Urinary bladder (tissue), 4 donors: ENCODE data around the gene TTLL11. TPM values are rescaled to one million over a fixed set of nuclear protein-coding genes. Genes with fewer than 3 reads are reported as not detected.

Experiments used
- DNase-seq: peaks from one replicate; pipeline ENCODE4 v3.0.0-alpha.2; 2015; ENCODE audit errors: extremely low spot score
- H3K27ac ChIP-seq: one replicate; pipeline ENCODE4 v1.5.1; 2013; ENCODE audit warnings: low read depth, mild to moderate bottlenecking, moderate library complexity
- H3K36me3 ChIP-seq: one replicate; pipeline ENCODE4 v1.6.1; 2013; ENCODE audit warnings: mild to moderate bottlenecking, moderate library complexity; ENCODE audit not compliant: insufficient read depth
- H3K4me1 ChIP-seq: one replicate; pipeline ENCODE4 v1.6.1; 2013; ENCODE audit warnings: mild to moderate bottlenecking, moderate library complexity; ENCODE audit not compliant: insufficient read depth
- H3K4me3 ChIP-seq: one replicate; pipeline ENCODE4 v1.5.1; 2013; ENCODE audit warnings: low read depth, low read length
- WGBS: extraction: QIAGEN DNeasy Blood & Tissue Kit; methylation state at CpG from one replicate; pipeline ENCODE4 v1.1.7; 2013; 5-methylcytosine and 5-hydroxymethylcytosine counted together
- polyA plus RNA-seq: library from polyadenylated mRNA; stranded (reverse); fragments of 200-250 nt; gene quantifications from one replicate; pipeline ENCODE4 v1.2.3, GENCODE V29; 2013
- total RNA-seq: library from RNA; depleted of rRNA; stranded (reverse); fragments of >200 nt; gene quantifications from one replicate; pipeline ENCODE4 v1.2.3, GENCODE V29; 2014
- donor health status: healthy with polysubstance abuse.
- donor health status: healthy.

Gene TTLL11, protein sequence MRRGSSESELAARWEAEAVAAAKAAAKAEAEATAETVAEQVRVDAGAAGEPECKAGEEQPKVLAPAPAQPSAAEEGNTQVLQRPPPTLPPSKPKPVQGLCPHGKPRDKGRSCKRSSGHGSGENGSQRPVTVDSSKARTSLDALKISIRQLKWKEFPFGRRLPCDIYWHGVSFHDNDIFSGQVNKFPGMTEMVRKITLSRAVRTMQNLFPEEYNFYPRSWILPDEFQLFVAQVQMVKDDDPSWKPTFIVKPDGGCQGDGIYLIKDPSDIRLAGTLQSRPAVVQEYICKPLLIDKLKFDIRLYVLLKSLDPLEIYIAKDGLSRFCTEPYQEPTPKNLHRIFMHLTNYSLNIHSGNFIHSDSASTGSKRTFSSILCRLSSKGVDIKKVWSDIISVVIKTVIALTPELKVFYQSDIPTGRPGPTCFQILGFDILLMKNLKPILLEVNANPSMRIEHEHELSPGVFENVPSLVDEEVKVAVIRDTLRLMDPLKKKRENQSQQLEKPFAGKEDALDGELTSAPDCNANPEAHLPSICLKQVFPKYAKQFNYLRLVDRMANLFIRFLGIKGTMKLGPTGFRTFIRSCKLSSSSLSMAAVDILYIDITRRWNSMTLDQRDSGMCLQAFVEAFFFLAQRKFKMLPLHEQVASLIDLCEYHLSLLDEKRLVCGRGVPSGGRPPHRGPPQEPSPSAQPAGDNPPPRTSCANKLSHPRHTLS
- 12.8 TPM for total RNA-seq
- 14.4 TPM for polyA plus RNA-seq

DNA sequence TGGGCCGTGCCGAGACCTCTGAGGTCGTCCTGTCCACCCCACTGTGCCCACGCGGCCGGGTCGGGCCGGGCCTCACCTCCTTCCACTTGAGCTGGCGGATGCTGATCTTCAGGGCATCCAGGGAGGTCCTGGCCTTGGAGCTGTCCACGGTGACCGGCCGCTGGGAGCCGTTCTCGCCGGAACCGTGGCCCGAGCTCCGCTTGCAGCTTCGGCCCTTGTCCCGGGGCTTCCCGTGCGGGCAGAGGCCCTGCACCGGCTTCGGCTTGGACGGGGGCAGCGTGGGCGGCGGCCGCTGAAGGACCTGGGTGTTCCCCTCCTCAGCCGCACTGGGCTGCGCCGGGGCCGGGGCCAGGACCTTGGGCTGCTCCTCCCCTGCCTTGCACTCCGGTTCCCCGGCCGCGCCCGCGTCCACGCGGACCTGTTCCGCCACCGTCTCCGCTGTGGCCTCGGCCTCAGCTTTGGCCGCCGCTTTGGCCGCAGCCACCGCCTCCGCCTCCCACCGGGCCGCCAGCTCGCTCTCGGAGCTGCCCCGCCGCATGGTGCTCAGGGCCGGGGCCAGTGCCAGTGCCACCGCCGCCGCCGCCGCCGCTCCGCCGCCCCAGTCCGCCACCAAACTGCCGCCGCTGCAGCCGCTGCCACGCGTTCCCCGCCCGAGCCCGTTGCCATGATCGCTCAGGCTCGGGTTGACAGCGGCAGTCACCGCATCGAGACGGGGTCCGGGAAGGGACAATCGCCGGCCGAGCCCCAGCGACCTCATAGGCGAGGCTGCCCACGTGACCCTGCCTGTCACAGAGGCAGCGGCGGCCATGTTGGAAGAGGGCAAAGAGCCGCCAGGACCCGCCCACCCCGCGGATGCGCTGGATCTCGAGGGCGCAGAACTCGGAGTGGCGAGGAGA lies at the start of gene TTLL11:
Gene TTLL11 (minus strand): TSS at position 698 of the 896 bp plus-strand sequence. CDS start 160 bp downstream, at position 538.
- peak; percentile 78 for DNase-seq
- Histone ChIP-seq H3K4me1 (no peaks in the 10 kb centered on the region), H3K27ac (peak within 1 kb of the TSS; percentile 53), H3K36me3 (no peaks in the 10 kb centered on the region), H3K4me3 (peak within 1 kb of the TSS; percentile 92)
- WGBS, result under 1% methylated on average over 98 of the region's 98 CpGs

DNA sequence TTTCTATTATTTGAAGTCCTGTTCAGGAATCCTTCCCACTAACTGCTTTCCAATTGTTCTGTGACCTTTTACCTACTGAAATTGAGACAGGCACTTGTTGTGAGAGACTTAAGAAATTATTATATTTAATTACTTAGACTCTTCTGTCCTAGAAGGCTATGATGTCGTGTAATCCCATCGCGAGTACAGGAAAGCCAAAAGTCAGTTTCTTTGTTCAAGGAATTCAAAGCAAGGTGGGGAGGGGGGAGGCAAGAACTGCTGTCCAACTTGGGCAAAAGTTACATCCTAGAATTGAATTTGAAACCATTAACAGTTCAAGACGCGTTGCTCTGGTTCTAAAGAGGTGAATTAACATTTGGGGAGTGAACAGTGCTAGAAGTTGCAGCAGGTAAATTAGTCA lies 48.6 kb upstream of the TTLL11 start:
- Histone ChIP-seq H3K27ac (no peak overlapping the region), H3K4me1 (no peaks in the 10 kb centered on the region), H3K4me3 (no peak overlapping the region), H3K36me3 (no peaks in the 10 kb centered on the region)
- WGBS, result 80% methylated on average over 5 of the region's 5 CpGs
- DNase-seq, result no peak

DNA sequence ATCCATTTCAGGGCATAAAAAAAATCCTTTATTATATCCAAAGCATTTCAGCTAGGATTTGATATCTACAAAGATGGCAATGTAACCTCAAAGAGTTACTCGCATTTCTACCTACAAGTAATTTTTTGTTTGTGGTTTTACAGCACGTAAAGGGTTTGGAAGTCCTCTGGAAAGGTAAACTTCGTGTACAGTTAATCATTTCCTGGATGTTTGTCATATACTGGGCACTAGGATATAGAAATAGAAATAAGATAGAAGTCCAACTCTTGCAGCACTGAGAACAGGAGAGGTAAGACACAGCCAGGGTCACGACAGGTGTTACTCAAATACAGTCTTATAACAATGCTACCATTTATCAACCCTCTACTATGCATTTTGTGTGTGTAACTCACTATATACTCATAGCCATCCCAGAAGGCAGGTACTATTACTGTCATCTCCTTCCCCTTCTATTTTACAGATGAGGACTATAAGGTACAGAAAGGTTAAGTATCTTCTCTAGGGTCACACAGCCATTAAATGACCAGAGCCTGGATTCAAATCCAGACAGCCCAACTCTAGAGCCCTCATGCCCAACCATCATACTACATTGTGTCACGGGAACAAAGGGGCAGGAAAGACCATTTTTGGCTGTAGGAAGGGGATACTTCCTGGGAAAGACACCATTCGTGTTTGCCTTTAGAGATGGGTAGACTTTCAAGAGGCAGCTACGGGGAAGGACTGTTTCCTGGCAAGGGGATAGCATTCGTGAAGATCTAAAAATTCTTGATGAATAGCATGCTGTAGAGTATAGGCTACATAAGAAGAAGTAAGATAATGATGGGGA lies 47.5 kb upstream of the TTLL11 start:
- Histone ChIP-seq H3K4me1 (no peaks in the 10 kb centered on the region), H3K27ac (no peak overlapping the region), H3K36me3 (no peaks in the 10 kb centered on the region), H3K4me3 (no peak overlapping the region)
- WGBS, result 76% methylated on average over 8 of the region's 8 CpGs
- no peak for DNase-seq

DNA sequence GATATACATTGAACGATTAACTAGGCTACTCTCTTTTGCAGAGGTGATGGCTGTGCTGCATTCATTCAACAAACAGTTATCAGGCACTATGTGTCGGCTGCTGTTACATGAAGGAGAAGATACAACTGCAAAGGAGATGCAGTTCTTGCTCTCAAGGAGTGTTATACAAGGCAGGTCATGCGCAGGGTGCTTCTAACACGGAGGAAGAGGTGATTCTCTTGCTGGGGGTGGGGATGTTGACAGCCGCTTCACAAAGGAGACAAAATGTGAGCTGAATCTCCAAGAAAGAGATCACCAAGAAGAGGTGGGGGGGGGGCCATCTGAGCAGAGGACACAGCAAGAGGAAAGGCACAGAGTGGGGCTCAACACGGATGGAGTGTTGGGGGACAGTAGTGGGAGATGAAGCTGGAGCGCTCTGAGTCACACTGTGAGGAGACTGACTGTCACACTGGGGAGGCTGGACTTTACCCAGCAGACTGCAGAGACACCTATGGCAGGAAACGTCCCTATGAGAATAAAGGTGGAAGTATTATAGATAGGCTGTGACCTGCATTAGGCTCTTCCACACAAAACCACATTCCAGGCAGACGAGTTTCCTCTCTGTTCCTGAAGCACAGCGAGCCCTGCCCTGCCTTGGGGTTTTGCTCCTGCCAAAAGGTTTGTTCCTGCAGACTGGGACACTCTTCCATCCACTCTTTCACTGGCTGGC lies 45.6 kb upstream of the TTLL11 start:
- H3K27ac ChIP-seq, result no peak overlapping the region
- no peak for DNase-seq
- WGBS, result 69% methylated on average over 10 of the region's 10 CpGs
- no peaks in the 10 kb centered on the region for H3K4me1 ChIP-seq
- H3K36me3 ChIP-seq, result no peaks in the 10 kb centered on the region
- no peak overlapping the region for H3K4me3 ChIP-seq

DNA sequence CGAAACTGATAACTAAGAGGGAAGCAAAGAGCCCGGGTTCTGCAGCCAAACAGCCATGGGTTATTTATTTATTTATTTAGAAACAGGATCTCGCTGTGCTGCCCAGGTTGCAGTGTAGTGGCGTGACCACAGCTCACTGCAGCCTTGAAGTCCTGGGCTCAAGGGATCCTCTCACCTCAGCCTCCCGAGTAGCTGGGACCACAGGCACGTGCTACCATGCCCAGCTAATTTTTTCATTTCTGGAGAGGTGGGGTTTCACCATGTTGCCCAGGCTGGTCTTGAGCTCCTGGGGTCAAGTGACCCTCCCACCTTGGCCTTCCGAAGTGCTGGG lies 42.4 kb upstream of the TTLL11 start:
- no peaks in the 10 kb centered on the region for H3K4me1 ChIP-seq
- DNase-seq, result no peak
- H3K4me3 ChIP-seq, result no peak overlapping the region
- no peaks in the 10 kb centered on the region for H3K36me3 ChIP-seq
- WGBS, result 93% methylated on average over 7 of the region's 7 CpGs
- H3K27ac ChIP-seq, result no peak overlapping the region

DNA sequence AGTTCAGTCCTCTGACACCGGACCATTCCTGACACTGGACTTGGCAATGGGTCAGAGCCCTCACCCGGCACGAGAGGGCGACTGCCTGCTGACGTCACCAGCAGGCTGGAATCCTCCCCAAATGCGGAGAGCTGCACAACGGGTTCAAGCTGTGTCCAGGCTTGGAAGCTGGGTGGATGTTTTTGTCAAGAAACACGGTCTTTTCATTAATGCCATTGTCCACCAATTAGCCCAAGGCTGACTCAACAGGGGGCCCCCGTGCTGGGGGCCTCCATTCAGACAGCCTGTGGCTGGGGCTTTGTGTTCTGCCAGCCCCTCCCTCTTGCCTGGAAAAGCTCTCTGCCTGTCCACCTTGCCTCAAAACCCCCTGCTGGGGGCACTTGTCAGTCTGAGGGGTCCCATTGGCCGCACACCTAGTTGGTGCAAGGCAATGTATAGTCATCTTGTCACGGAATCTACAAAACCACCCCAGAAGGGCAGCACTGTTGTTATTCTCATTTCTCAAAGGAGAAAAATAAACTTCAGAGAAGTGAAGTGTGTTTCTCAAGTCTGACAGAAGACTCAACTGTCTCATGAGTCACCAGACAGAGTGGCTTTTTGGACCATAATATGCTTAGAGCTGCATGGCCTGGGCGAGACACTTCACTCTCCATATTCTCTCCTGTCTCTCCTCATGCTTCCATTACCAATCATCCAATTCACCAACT lies 41.9 kb upstream of the TTLL11 start:
- no peaks in the 10 kb centered on the region for H3K4me1 ChIP-seq
- no peak for DNase-seq
- no peaks in the 10 kb centered on the region for H3K36me3 ChIP-seq
- no peak overlapping the region for H3K27ac ChIP-seq
- H3K4me3 ChIP-seq, result no peak overlapping the region
- WGBS, result 29% methylated on average over 12 of the region's 12 CpGs

DNA sequence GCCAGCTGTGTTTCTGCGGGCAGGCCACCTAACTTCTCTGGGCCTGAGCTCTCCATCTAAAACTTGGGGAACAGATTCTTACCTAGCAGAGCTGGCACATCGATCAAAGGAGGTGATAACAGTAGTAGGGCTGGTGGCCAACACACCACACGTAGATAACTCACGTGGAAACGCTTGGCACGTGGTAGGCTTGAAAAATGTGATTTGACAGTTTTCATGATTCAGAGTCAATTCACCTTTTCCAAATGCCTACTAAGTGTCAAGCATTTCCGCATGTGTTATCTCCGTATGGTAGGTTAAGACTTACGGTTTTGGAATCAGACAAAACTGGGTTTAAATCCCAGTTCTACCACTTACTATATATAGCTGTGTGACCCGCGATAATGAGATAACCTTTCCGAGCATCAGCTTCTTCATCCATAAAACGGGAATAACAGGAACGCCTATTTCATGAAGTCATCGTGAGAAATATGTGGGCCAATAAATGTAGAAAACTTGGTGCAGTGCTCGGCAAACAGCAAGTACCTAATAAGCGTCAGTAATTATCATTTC lies 41.0 kb upstream of the TTLL11 start:
- no peak overlapping the region for H3K4me3 ChIP-seq
- no peaks in the 10 kb centered on the region for H3K36me3 ChIP-seq
- DNase-seq, result no peak
- no peak overlapping the region for H3K27ac ChIP-seq
- 55% methylated on average over 17 of the region's 17 CpGs for WGBS
- H3K4me1 ChIP-seq, result no peaks in the 10 kb centered on the region

DNA sequence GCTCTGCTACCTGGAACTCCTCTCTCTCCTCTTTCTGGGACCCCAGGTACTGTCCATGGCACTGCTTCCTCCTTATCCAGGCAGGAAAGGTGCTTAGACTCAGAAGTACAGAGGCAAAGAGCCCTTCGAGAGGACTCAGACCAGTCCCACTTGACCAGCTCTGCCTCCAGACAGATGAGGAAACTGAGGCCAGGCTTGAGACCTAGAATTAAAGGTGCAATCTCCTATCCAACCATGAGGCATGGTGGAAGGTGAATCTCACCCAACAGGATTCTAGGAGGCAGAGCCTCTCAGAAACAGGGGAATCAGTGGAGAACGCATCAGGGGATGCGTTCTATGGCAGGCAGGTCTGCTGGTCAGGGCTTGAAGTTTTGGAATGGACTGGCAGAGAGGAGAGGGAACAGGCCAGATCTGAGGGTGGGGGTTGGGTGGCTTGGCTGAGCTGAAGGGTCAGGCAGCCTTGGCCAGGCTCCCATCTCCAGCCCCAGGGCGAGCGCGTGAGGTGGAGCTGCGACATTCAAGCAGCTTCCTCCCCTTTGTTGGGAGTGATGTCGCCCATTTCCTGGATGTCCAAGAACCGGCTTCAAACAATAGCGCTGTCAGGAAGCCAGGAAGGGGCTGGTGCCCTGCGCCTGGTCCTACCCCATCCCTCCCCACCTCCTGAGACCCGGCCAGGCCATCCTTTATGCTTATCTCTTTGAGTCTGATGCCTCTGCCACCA lies 40.3 kb upstream of the TTLL11 start:
- Histone ChIP-seq H3K36me3 (no peaks in the 10 kb centered on the region), H3K4me3 (no peak overlapping the region), H3K4me1 (no peaks in the 10 kb centered on the region), H3K27ac (no peak overlapping the region)
- DNase-seq, result no peak
- WGBS, result 68% methylated on average over 12 of the region's 12 CpGs

DNA sequence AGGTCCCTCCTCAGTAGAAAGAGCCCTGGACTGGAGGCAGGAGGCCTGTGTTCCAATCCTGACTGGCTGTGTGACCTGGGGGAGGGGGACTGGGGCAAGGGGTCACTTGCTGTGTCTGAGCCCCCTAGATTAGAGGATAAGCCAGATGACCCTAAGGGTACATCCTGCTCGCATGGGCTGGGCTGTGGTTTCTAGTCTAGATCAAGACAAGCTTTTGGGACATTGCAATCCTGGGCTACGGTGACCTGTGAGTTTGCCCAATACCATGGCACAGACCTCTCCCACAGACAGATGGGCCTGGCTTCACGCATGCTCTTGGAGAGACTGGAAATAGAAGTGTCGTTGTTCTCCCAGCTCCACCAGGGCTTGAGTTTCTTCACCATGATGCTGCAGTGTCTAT lies 39.4 kb upstream of the TTLL11 start:
- H3K4me3 ChIP-seq, result no peak overlapping the region
- H3K36me3 ChIP-seq, result no peaks in the 10 kb centered on the region
- WGBS, result 90% methylated on average over 4 of the region's 4 CpGs
- DNase-seq, result no peak
- H3K27ac ChIP-seq, result no peak overlapping the region
- no peaks in the 10 kb centered on the region for H3K4me1 ChIP-seq

DNA sequence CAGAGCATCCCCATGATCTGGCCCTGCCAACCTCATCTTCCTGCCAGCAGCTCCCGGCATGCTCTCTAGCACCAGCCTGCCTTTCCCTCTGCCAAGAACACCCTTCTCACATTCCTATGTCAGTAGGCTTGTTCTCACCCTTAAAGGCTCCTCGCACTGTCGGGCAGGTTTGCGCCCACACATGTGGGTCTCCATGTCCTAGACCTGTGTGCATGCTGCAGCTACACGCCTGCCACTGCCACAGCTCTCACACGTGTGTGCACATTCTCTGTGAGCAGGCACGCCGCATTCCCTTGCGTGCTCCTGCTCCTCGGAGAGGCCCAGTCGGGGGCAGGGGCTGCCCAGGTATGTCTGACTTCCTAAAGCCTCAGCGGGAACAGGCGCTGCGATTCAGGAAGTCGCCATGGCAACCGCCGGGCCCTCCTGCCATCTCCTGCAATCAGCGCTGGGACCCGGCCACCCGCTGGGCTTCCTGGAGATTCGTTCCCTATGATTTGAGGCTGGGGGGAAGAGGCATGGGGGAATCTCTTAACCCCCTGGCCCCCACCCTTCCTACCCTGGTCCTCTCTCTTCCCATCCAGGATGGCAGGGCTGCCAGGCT lies 38.4 kb upstream of the TTLL11 start:
- Histone ChIP-seq H3K27ac (no peak overlapping the region), H3K4me3 (no peak overlapping the region), H3K36me3 (no peaks in the 10 kb centered on the region), H3K4me1 (no peaks in the 10 kb centered on the region)
- DNase-seq, result no peak
- WGBS, result 32% methylated on average over 21 of the region's 21 CpGs

DNA sequence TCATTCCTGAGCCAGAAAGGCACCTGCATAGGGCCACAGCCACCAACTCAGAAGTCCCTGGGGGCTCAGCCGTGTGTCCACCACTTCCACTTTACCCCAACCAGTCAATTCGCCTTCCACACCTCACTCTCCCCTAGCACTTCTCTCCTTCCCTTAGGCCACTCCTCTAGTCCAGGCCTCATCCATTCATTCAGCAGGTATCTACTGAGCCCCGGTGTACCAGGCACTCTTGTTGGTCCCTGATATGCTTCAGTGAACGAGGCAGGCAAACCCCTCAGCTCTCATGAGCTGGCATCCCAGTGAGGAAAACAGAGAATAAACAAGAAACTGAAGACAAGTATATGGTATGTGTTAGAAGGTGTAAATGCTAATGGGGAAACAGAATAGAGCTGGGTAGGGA lies 37.7 kb upstream of the TTLL11 start:
- Histone ChIP-seq H3K27ac (no peak overlapping the region), H3K36me3 (no peaks in the 10 kb centered on the region), H3K4me1 (no peaks in the 10 kb centered on the region), H3K4me3 (no peak overlapping the region)
- 77% methylated on average over 4 of the region's 4 CpGs for WGBS
- DNase-seq, result no peak
